Mesenchymal stem cell (in vitro differentiated cells and primary cell): ENCODE measurements around the gene REELD1.

ENCODE experiments used
- DNase-seq: peaks from one replicate; pipeline ENCODE4 v3.0.0-alpha.2; 2013
- H2AFZ ChIP-seq: one replicate; pipeline ENCODE4 v1.6.1; 2013; ENCODE audit warnings: low read depth, mild to moderate bottlenecking, control low read depth, inconsistent platforms, low read length, moderate library complexity
- H2AK5ac ChIP-seq: 2 replicates; pipeline ENCODE4 v1.6.1; 2013; ENCODE audit warnings: low read length, moderate library complexity, mild to moderate bottlenecking, inconsistent platforms; ENCODE audit not compliant: severe bottlenecking
- H2BK120ac ChIP-seq: one replicate; pipeline ENCODE4 v1.6.1; 2013; ENCODE audit warnings: low read depth, mild to moderate bottlenecking, inconsistent platforms, low read length, moderate library complexity
- H2BK12ac ChIP-seq, 2 experiments: one replicate each; pipeline ENCODE4 v1.6.1; 2013; ENCODE audit warnings: inconsistent platforms in 2 of 2, low read length in 2 of 2, mild to moderate bottlenecking in 2 of 2, moderate library complexity in 2 of 2, control low read depth in 1 of 2
- H2BK15ac ChIP-seq: one replicate; pipeline ENCODE4 v1.6.1; 2013; ENCODE audit warnings: mild to moderate bottlenecking, low read depth, inconsistent platforms; ENCODE audit not compliant: poor library complexity, severe bottlenecking
- H2BK5ac ChIP-seq: 2 replicates; pipeline ENCODE4 v1.6.1; 2013; ENCODE audit warnings: low read depth, mild to moderate bottlenecking, low read length, control low read depth, inconsistent platforms; ENCODE audit not compliant: poor library complexity, severe bottlenecking
- H3K14ac ChIP-seq, 2 experiments: one replicate each; pipeline ENCODE4 v1.6.1; 2013; ENCODE audit warnings: inconsistent platforms in 2 of 2, low read length in 2 of 2, control low read depth in 1 of 2, mild to moderate bottlenecking in 1 of 2, moderate library complexity in 1 of 2
- H3K18ac ChIP-seq, 2 experiments: one replicate each; pipeline ENCODE4 v1.6.1; 2013; ENCODE audit warnings: inconsistent platforms in 2 of 2, low read length in 2 of 2, control low read depth in 1 of 2, low read depth in 1 of 2, mild to moderate bottlenecking in 1 of 2
- H3K23ac ChIP-seq, 2 experiments: one replicate each; pipeline ENCODE4 v1.6.1; 2013; ENCODE audit warnings: inconsistent platforms in 2 of 2, low read length in 2 of 2, mild to moderate bottlenecking in 2 of 2, moderate library complexity in 2 of 2, control low read depth in 1 of 2
- H3K27ac ChIP-seq: 2 replicates; pipeline ENCODE4 v1.5.1; 2013; ENCODE audit warnings: mild to moderate bottlenecking, moderate library complexity, low read length, control low read depth, inconsistent platforms; ENCODE audit not compliant: poor library complexity, severe bottlenecking
- H3K27me3 ChIP-seq, 2 experiments: 2 replicates each; pipeline versions ENCODE4 v1.6.1 to v1.7.0; 2013; ENCODE audit warnings: low read length in 2 of 2, mild to moderate bottlenecking in 2 of 2, moderate library complexity in 2 of 2, control low read depth in 1 of 2, inconsistent platforms in 1 of 2; ENCODE audit not compliant: control insufficient read depth in 1 of 2, insufficient read depth in 1 of 2
- H3K36me3 ChIP-seq, 2 experiments: 2 replicates each; pipeline versions ENCODE4 v1.6.1 to v1.7.0; 2013; ENCODE audit warnings: low read length in 2 of 2, control low read depth in 1 of 2, inconsistent platforms in 1 of 2, low read depth in 1 of 2, mild to moderate bottlenecking in 1 of 2; ENCODE audit not compliant: insufficient read depth in 2 of 2, control insufficient read depth in 1 of 2
- H3K4ac ChIP-seq, 2 experiments: one replicate each; pipeline ENCODE4 v1.6.1; 2013; ENCODE audit warnings: inconsistent platforms in 2 of 2, low read length in 2 of 2, mild to moderate bottlenecking in 2 of 2, moderate library complexity in 2 of 2, control low read depth in 1 of 2, low read depth in 1 of 2
- H3K4me1 ChIP-seq: 2 replicates; pipeline ENCODE4 v1.6.1; 2013; ENCODE audit warnings: low read depth, low read length, control low read depth; ENCODE audit not compliant: control insufficient read depth, insufficient read depth
- H3K4me2 ChIP-seq: 2 replicates; pipeline ENCODE4 v1.6.1; 2013; ENCODE audit warnings: low read length, mild to moderate bottlenecking, inconsistent platforms; ENCODE audit not compliant: poor library complexity, severe bottlenecking
- H3K4me3 ChIP-seq, 2 experiments: 2 replicates each; pipeline versions ENCODE4 v1.5.1 to v1.7.0; 2013; ENCODE audit warnings: low read length in 2 of 2, mild to moderate bottlenecking in 2 of 2, control low read depth in 1 of 2, low read depth in 1 of 2; ENCODE audit not compliant: insufficient read depth in 1 of 2
- H3K79me1 ChIP-seq: replicated peaks from 2 replicates; pipeline ENCODE4 v1.6.1; 2013; ENCODE audit warnings: mild to moderate bottlenecking, control low read depth, low read length, inconsistent platforms; ENCODE audit not compliant: poor library complexity, severe bottlenecking
- H3K9ac ChIP-seq: 2 replicates; pipeline ENCODE4 v1.7.0; 2013; ENCODE audit warnings: mild to moderate bottlenecking, low read length, moderate library complexity
- H3K9me3 ChIP-seq: 2 replicates; pipeline ENCODE4 v1.7.0; 2013; ENCODE audit warnings: mild to moderate bottlenecking, low read length; ENCODE audit not compliant: control insufficient read depth
- H4K8ac ChIP-seq: one replicate; pipeline ENCODE4 v1.6.1; 2013; ENCODE audit warnings: inconsistent platforms, mild to moderate bottlenecking, low read length, moderate library complexity
- H4K91ac ChIP-seq: one replicate; pipeline ENCODE4 v1.6.1; 2013; ENCODE audit warnings: mild to moderate bottlenecking, low read length, inconsistent platforms
- WGBS: methylation state at CpG from one replicate; pipeline ENCODE4 v1.1.7; 2013; ENCODE audit warnings: mixed read lengths; 5-methylcytosine and 5-hydroxymethylcytosine counted together

REELD1 gene

GRCh38 chr4:146175541-146176453 is 38.5 kb upstream of the REELD1 start, which contains the start of gene LSM6:
Gene LSM6 (plus strand): TSS chr4:146175718. CDS start chr4:146182922, 7,204 bp downstream.
- H3K4ac ChIP-seq: peak within 1 kb of the TSS; percentile 47 to 86
- peaks cover 15% of the 10 kb centered on the region for H3K79me1 ChIP-seq
- no peaks in the 10 kb centered on the region for H3K9me3 ChIP-seq
- peak within 1 kb of the TSS; percentile 96 for H3K4me2 ChIP-seq
- DNase-seq: peak; percentile 87
- peak within 1 kb of the TSS in 1 of 2 experiments; percentile 32 for H2BK12ac ChIP-seq
- H3K27me3 ChIP-seq: no peaks in the 10 kb centered on the region
- peak within 1 kb of the TSS; percentile 96 for H3K9ac ChIP-seq
- H3K23ac ChIP-seq: peak within 1 kb of the TSS; percentile 15 to 66
- H2BK15ac ChIP-seq: peak within 1 kb of the TSS; percentile 74
- peak within 1 kb of the TSS; percentile 23 for H3K27ac ChIP-seq
- peak within 1 kb of the TSS; percentile 37 for H2BK5ac ChIP-seq
- 1% methylated on average over 55 of the region's 75 CpGs for WGBS
- H2AK5ac ChIP-seq: no peak within 1 kb of the TSS
- peak within 1 kb of the TSS; percentile 42 for H2BK120ac ChIP-seq
- H3K4me1 ChIP-seq: peaks cover 3% of the 10 kb centered on the region
- peak within 1 kb of the TSS in 1 of 2 experiments; percentile 36 for H3K14ac ChIP-seq
- peak within 1 kb of the TSS; percentile 89 for H4K8ac ChIP-seq
- peak within 1 kb of the TSS; percentile 46 to 79 for H3K18ac ChIP-seq
- H4K91ac ChIP-seq: peak within 1 kb of the TSS; percentile 78
- peak within 1 kb of the TSS; percentile 54 for H2AFZ ChIP-seq
- H3K36me3 ChIP-seq: peaks cover 0 to 3% of the 10 kb centered on the region in 2 experiments
- H3K4me3 ChIP-seq: peak within 1 kb of the TSS; percentile 87 to 91

- H3K18ac ChIP-seq: no peak overlapping the region
- no peak overlapping the region for H2BK120ac ChIP-seq
- no peak overlapping the region for H2AK5ac ChIP-seq
- H2BK5ac ChIP-seq: no peak overlapping the region
- H2BK15ac ChIP-seq: no peak overlapping the region
- no peak overlapping the region for H2AFZ ChIP-seq
- peak; percentile 17 for DNase-seq
- no peaks in the 10 kb centered on the region for H3K9me3 ChIP-seq
- H3K4me2 ChIP-seq: peak overlapping the region; percentile 53
- H3K4me3 ChIP-seq: peak overlapping the region in 1 of 2 experiments; percentile 91
- H3K27ac ChIP-seq: no peak overlapping the region
- H3K9ac ChIP-seq: peak overlapping the region; percentile 96
- H3K14ac ChIP-seq: no peak overlapping the region
- peaks cover 3% of the 10 kb centered on the region for H3K4me1 ChIP-seq
- H3K23ac ChIP-seq: no peak overlapping the region
- peaks cover 0 to 3% of the 10 kb centered on the region in 2 experiments for H3K36me3 ChIP-seq
- H4K91ac ChIP-seq: no peak overlapping the region
- WGBS: 85% methylated on average over 2 of the region's 2 CpGs
- peaks cover 15% of the 10 kb centered on the region for H3K79me1 ChIP-seq
- H3K4ac ChIP-seq: no peak overlapping the region
- no peaks in the 10 kb centered on the region for H3K27me3 ChIP-seq
- no peak overlapping the region for H4K8ac ChIP-seq
- no peak overlapping the region for H2BK12ac ChIP-seq
These were observed 37.4 kb upstream of the REELD1 start for GRCh38 chr4:146176891-146177290.

GRCh38 chr4:146178126-146178525 is 36.2 kb upstream of the REELD1 start:
- Histone ChIP-seq H3K14ac (no peak overlapping the region), H2BK12ac (no peak overlapping the region), H3K36me3 (peaks cover 0 to 6% of the 10 kb centered on the region in 2 experiments), H3K4ac (no peak overlapping the region), H3K9ac (no peak overlapping the region), H3K23ac (no peak overlapping the region), H2BK5ac (no peak overlapping the region), H3K4me1 (peaks cover 3% of the 10 kb centered on the region), H2BK120ac (no peak overlapping the region), H3K18ac (no peak overlapping the region), H2BK15ac (no peak overlapping the region), H2AK5ac (no peak overlapping the region), H3K4me3 (no peak overlapping the region), H3K27me3 (no peaks in the 10 kb centered on the region), H3K4me2 (no peak overlapping the region), H3K27ac (no peak overlapping the region), H2AFZ (no peak overlapping the region), H3K79me1 (peaks cover 16% of the 10 kb centered on the region), H4K8ac (no peak overlapping the region), H3K9me3 (no peaks in the 10 kb centered on the region), H4K91ac (no peak overlapping the region)
- 94% methylated on average over 6 of the region's 8 CpGs for WGBS
- peak; percentile 24 for DNase-seq

GRCh38 chr4:146179784-146180370 is 34.5 kb upstream of the REELD1 start:
- Histone ChIP-seq H3K4ac (no peak overlapping the region), H2BK12ac (no peak overlapping the region), H3K14ac (no peak overlapping the region), H3K9ac (no peak overlapping the region), H4K91ac (no peak overlapping the region), H3K79me1 (peaks cover 20% of the 10 kb centered on the region), H2AK5ac (no peak overlapping the region), H4K8ac (no peak overlapping the region), H3K23ac (peak overlapping the region in 1 of 2 experiments; percentile 52), H3K4me2 (no peak overlapping the region), H3K18ac (no peak overlapping the region), H2BK5ac (no peak overlapping the region), H3K27ac (no peak overlapping the region), H2AFZ (no peak overlapping the region), H3K4me3 (no peak overlapping the region), H3K9me3 (no peaks in the 10 kb centered on the region), H2BK15ac (no peak overlapping the region), H3K36me3 (peaks cover 3 to 18% of the 10 kb centered on the region in 2 experiments), H2BK120ac (no peak overlapping the region), H3K4me1 (peaks cover 3% of the 10 kb centered on the region), H3K27me3 (no peaks in the 10 kb centered on the region)
- DNase-seq: no peak
- 83% methylated on average over 7 of the region's 7 CpGs for WGBS
